Smooth muscle cell (in vitro differentiated cells): ENCODE measurements around the gene MEIOSIN. TPM values are rescaled to one million over a fixed set of nuclear protein-coding genes. Genes with fewer than 3 reads are reported as not detected.

Experiments
- DNase-seq: peaks from one replicate; lab custom pipeline; 2025; ENCODE audit not compliant: unreplicated experiment; lab: John Stamatoyannopoulos, UW
- H2AFZ ChIP-seq: fragments of 200-600 bp; sonication (generic); 2 replicates; pipeline ENCODE4 v1.6.0; 2016; ENCODE audit warnings: antibody characterized with exemption, low read depth, mild to moderate bottlenecking
- H3F3A ChIP-seq: fragments of 200-600 bp; sonication (generic); 2 replicates; pipeline ENCODE4 v1.6.0; 2017; ENCODE audit warnings: antibody characterized with exemption, low read depth
- H3K27ac ChIP-seq: fragments of 200-600 bp; sonication (generic); 2 replicates; pipeline ENCODE4 v1.5.1; 2016; ENCODE audit warnings: low read depth, mild to moderate bottlenecking
- H3K27me3 ChIP-seq: fragments of 200-600 bp; sonication (generic); 2 replicates; pipeline ENCODE4 v1.6.1; 2016; ENCODE audit warnings: low read depth, mild to moderate bottlenecking
- H3K36me3 ChIP-seq: fragments of 200-600 bp; sonication (generic); 2 replicates; pipeline ENCODE4 v1.5.1; 2016; ENCODE audit warnings: low read depth
- H3K4me1 ChIP-seq: fragments of 200-600 bp; sonication (generic); 2 replicates; pipeline ENCODE4 v1.5.1; 2016; ENCODE audit warnings: low read depth
- H3K4me2 ChIP-seq: fragments of 200-600 bp; sonication (generic); 2 replicates; pipeline ENCODE4 v1.6.0; 2016; ENCODE audit warnings: mild to moderate bottlenecking
- H3K4me3 ChIP-seq: fragments of 200-600 bp; sonication (generic); 2 replicates; pipeline ENCODE4 v1.5.1; 2016; ENCODE audit warnings: mild to moderate bottlenecking
- H3K79me2 ChIP-seq: fragments of 200-600 bp; sonication (generic); 2 replicates; pipeline ENCODE4 v1.6.0; 2016; ENCODE audit warnings: low read depth, mild to moderate bottlenecking
- H3K9ac ChIP-seq: fragments of 200-600 bp; sonication (generic); 2 replicates; pipeline ENCODE4 v1.6.0; 2016; ENCODE audit warnings: low read depth
- H3K9me3 ChIP-seq: fragments of 200-600 bp; sonication (generic); replicated peaks from 2 replicates; pipeline ENCODE4 v1.5.1; 2016; ENCODE audit warnings: low read depth
- H4K20me1 ChIP-seq: fragments of 200-600 bp; sonication (generic); 2 replicates; pipeline ENCODE4 v1.6.0; 2016; ENCODE audit warnings: low read depth
- CTCF ChIP-seq: fragments of 200-600 bp; sonication (generic); IDR thresholded peaks from 2 replicates; pipeline ENCODE4 v1.5.1; 2017; ENCODE audit warnings: borderline replicate concordance, mild to moderate bottlenecking, antibody characterized with exemption; ENCODE audit not compliant: insufficient read depth, poor library complexity, severe bottlenecking
- WGBS: methylation state at CpG from one replicate; pipeline ENCODE4 v1.1.7; 2016; ENCODE audit warnings: low lambda C conversion rate; 5-methylcytosine and 5-hydroxymethylcytosine counted together
- polyA plus RNA-seq: library from polyadenylated mRNA; unstranded; fragments of >200 nt; fragmentation: Nextera tagmentation; extraction: Ambion mirVana; gene quantifications from 2 replicates; pipeline ENCODE4 v1.2.1, GENCODE V29; 2016
- total RNA-seq: library from RNA; depleted of rRNA; stranded (reverse); fragments of >200 nt; gene quantifications from 2 replicates; pipeline ENCODE4 v1.2.3, GENCODE V29; 2014

Gene MEIOSIN
- total and polyA plus RNA-seq, 2 experiments from 2014 or later, result not detected

- no peaks in the 10 kb centered on the region for H3K4me1 ChIP-seq
- no peak for TF ChIP-seq CTCF
- no peaks in the 10 kb centered on the region for H4K20me1 ChIP-seq
- H3K27me3 ChIP-seq, result no peaks in the 10 kb centered on the region
- H2AFZ ChIP-seq, result no peak overlapping the region
- H3K9ac ChIP-seq, result no peak overlapping the region
- DNase-seq, result no peak
- H3K4me3 ChIP-seq, result no peak overlapping the region
- H3K79me2 ChIP-seq, result no peaks in the 10 kb centered on the region
- no peaks in the 10 kb centered on the region for H3F3A ChIP-seq
- H3K4me2 ChIP-seq, result no peak overlapping the region
- 91% methylated on average over 4 of the region's 4 CpGs for WGBS
- no peaks in the 10 kb centered on the region for H3K36me3 ChIP-seq
- H3K27ac ChIP-seq, result no peak overlapping the region
- H3K9me3 ChIP-seq, result no peaks in the 10 kb centered on the region
Measured at GRCh38 chr19:45742969-45743368, 9.7 kb downstream of the MEIOSIN start.

GRCh38 chr19:45745606-45746005 is 12.4 kb downstream of the MEIOSIN start:
- Histone ChIP-seq H3K79me2 (no peaks in the 10 kb centered on the region), H2AFZ (no peak overlapping the region), H3K4me1 (no peaks in the 10 kb centered on the region), H3F3A (no peaks in the 10 kb centered on the region), H3K4me3 (no peak overlapping the region), H3K27me3 (no peaks in the 10 kb centered on the region), H3K9me3 (no peaks in the 10 kb centered on the region), H4K20me1 (no peaks in the 10 kb centered on the region), H3K9ac (no peak overlapping the region), H3K36me3 (no peaks in the 10 kb centered on the region), H3K4me2 (no peak overlapping the region), H3K27ac (no peak overlapping the region)
- no peak for DNase-seq
- 88% methylated on average over 6 of the region's 6 CpGs for WGBS
- TF ChIP-seq CTCF, result no peak

GRCh38 chr19:45746866-45747265 is 13.6 kb downstream of the MEIOSIN start:
- 88% methylated on average over 5 of the region's 5 CpGs for WGBS

More at GRCh38 chr19:45746866-45747265, 13.6 kb downstream of the MEIOSIN start:
- Histone ChIP-seq H3F3A (no peaks in the 10 kb centered on the region), H4K20me1 (no peaks in the 10 kb centered on the region), H3K4me2 (no peak overlapping the region), H3K79me2 (no peaks in the 10 kb centered on the region), H3K27ac (no peak overlapping the region), H3K4me3 (no peak overlapping the region), H3K4me1 (no peaks in the 10 kb centered on the region), H2AFZ (no peak overlapping the region), H3K36me3 (no peaks in the 10 kb centered on the region), H3K9me3 (no peaks in the 10 kb centered on the region), H3K27me3 (no peaks in the 10 kb centered on the region), H3K9ac (no peak overlapping the region)
- no peak for DNase-seq
- no peak for TF ChIP-seq CTCF
